Brain microvascular endothelial cell (primary cell): ENCODE measurements around the gene OR4E1.
A peak's percentile ranks its signal among the peaks of the same experiment; 100 is the strongest.

ENCODE experiments used
- DNase-seq: peaks from one replicate; pipeline ENCODE4 v3.0.0-alpha.2; 2020
- H3K27ac ChIP-seq: fragments of 250-450 bp; sonication (Bioruptor Pico); 2 replicates; pipeline ENCODE4 v1.5.1; 2020; ENCODE audit warnings: mild to moderate bottlenecking, moderate library complexity
- H3K27me3 ChIP-seq: fragments of 250-450 bp; sonication (Bioruptor Pico); replicated peaks from 2 replicates; pipeline ENCODE4 v1.5.1; 2020; ENCODE audit warnings: mild to moderate bottlenecking
- H3K36me3 ChIP-seq: fragments of 250-450 bp; sonication (Bioruptor Pico); replicated peaks from 2 replicates; pipeline ENCODE4 v1.5.1; 2020; ENCODE audit warnings: mild to moderate bottlenecking
- H3K4me3 ChIP-seq: 2 replicates; pipeline ENCODE4 v1.5.1; 2011; ENCODE audit warnings: low read depth, mild to moderate bottlenecking, control low read depth, low read length, moderate library complexity
- in situ Hi-C: cut with HindIII; loops from 2 replicates; pipeline ENCODE4 v1.10.0; 2017; ENCODE audit warnings: low sequenced_read_pairs, low pct_ligation_motif_present
- TF ChIP-seq, protein P1 (sequence below): IDR thresholded peaks from 2 replicates; pipeline ENCODE4 v1.5.1; 2011; ENCODE audit warnings: low read depth, mild to moderate bottlenecking, moderate library complexity, low read length, control low read depth, inconsistent platforms; ENCODE audit errors: missing control alignments

The OR4E1 gene

DNA sequence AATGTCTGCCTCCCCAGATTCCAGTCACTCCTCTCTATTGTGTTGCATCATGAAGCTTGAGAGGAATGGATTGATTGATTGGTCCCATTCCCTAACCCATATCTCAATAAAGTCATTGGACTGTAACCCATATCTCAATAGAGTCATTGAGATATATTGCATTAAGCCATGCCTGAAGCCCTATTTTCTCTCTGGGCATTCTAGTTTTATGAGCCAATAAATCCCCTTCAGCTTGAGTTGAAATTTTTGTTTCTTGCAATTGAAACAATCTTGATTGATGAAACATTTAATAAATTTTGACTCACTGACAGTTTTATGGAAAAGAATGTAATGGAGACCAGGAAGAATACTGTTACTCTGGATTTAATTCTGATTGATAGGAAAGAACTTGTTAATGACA, 20.8 kb upstream of the OR4E1 start:
- TF ChIP-seq, protein P1, sequence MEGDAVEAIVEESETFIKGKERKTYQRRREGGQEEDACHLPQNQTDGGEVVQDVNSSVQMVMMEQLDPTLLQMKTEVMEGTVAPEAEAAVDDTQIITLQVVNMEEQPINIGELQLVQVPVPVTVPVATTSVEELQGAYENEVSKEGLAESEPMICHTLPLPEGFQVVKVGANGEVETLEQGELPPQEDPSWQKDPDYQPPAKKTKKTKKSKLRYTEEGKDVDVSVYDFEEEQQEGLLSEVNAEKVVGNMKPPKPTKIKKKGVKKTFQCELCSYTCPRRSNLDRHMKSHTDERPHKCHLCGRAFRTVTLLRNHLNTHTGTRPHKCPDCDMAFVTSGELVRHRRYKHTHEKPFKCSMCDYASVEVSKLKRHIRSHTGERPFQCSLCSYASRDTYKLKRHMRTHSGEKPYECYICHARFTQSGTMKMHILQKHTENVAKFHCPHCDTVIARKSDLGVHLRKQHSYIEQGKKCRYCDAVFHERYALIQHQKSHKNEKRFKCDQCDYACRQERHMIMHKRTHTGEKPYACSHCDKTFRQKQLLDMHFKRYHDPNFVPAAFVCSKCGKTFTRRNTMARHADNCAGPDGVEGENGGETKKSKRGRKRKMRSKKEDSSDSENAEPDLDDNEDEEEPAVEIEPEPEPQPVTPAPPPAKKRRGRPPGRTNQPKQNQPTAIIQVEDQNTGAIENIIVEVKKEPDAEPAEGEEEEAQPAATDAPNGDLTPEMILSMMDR: no peak
- H3K4me3 ChIP-seq: no peak overlapping the region
- DNase-seq: no peak
- H3K27ac ChIP-seq: no peak overlapping the region
- H3K27me3 ChIP-seq: no peaks in the 10 kb centered on the region
- H3K36me3 ChIP-seq: no peaks in the 10 kb centered on the region
- in situ Hi-C loops: no loop called here

DNA sequence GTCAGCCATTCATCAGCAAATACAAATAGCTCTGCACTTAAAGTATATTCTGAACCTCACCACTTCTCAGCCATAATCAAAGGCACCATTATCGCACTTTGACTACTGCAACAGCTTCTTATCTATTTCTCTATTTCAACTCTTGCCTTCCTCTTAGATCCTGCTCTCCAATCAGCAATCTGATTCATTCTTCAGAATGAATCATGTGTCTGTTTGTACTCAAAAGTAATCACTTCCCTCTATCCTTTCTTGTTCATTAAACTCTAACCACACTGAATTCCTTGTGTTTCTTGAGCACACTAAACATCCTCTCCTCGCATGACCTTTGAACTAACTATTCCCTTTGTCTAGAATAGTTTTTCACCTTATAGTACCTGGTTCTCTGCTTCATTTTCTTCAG, 12.8 kb upstream of the OR4E1 start:
- H3K27me3 ChIP-seq: no peaks in the 10 kb centered on the region
- no peaks in the 10 kb centered on the region for H3K36me3 ChIP-seq

DNA sequence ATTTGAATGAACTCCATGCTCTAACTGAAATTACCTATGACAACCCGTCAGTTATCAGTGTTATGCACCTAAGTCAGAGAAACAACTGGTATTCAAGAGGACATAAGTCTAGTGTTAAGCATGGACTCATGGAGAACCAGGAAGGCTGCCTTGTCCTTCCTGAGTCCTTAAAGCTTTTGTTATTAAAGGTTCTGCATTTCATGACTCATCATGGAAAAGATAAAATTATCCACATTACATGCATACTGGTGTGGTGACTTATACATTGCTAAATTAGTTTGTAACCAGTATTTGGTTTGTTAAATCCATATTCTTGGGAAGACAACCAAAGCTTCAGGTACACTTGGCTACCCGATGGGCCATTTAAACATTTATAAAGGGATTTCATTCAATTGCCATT, 6.5 kb upstream of the OR4E1 start:
- in situ Hi-C loops: no loop called here
- TF ChIP-seq, protein P1: no peak
- DNase-seq: peak; percentile 32

More for the DNA sequence above, 12.8 kb upstream of the OR4E1 start:
- H3K4me3 ChIP-seq: no peak overlapping the region
- DNase-seq: no peak
- in situ Hi-C loops: no loop called here
- TF ChIP-seq, protein P1: no peak
- no peak overlapping the region for H3K27ac ChIP-seq

DNA sequence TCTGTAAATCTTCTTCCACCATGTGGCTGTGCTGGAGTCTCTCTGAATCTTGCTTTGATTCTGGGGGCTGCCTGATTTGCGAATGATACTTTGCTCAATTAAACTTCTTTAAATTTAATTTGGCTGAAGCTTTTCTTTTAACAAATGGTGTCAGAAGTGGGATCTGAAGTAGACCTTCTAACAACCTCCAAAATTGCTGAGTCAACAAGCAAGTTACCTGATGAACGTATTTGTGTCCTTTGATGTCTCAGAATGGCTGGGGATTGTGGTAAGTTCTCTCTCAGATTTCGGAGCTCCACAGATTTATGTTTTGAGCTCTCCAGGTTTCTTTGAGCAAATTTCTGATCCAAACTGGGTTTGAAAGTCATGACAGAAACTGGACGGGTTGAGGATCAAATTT, 1.9 kb upstream of the OR4E1 start:
- Histone ChIP-seq H3K27ac (no peak overlapping the region), H3K36me3 (no peaks in the 10 kb centered on the region), H3K27me3 (no peaks in the 10 kb centered on the region), H3K4me3 (no peak overlapping the region)
- TF ChIP-seq, protein P1: no peak
- in situ Hi-C loops: no loop called here
- no peak for DNase-seq

More for the DNA sequence above, 6.5 kb upstream of the OR4E1 start:
- H3K27me3 ChIP-seq: no peaks in the 10 kb centered on the region
- no peak overlapping the region for H3K27ac ChIP-seq
- no peaks in the 10 kb centered on the region for H3K36me3 ChIP-seq
- H3K4me3 ChIP-seq: no peak overlapping the region

DNA sequence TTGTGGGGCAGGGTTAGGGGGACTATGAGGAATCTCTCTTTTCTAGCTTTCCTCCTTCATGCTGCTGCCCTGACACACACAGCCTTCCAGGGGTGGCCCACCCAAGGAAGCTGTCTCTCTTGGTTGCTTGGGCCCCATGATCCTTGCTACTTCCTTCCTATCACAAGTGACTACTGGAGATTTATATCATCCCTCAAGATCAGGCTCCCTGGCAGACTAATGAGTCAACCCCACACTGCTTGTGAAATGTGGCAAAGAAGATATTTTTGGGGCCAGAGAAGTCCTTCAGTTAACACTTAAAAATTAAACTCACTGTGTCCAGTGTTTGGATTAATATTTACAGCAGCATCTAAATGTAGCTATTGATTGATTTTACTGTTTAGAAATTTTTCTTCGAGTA, 1.5 kb downstream of the OR4E1 start:
- peak; percentile 32 for DNase-seq
- no peak overlapping the region for H3K27ac ChIP-seq
- TF ChIP-seq, protein P1: no peak
- in situ Hi-C loops: no loop called here
- H3K36me3 ChIP-seq: no peaks in the 10 kb centered on the region
- no peaks in the 10 kb centered on the region for H3K27me3 ChIP-seq
- H3K4me3 ChIP-seq: no peak overlapping the region

DNA sequence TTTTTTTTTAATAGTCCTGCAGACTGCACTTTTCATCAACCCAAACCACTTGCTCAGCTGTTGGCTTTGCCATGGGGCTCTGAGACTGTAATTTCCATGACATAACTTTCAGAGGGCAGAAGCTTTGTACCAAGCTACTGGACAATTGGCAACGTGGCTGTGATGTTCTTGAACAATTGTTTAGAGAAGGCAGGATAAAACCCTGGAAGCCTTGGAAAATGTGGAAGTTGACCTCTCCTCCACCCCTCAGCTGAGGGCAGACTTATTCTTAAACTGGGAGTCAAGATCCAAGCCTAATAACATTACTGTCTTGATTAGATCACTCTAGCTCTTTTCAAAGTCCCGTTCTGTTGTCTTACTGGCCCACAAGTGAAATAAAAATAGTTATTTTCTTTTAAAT, 2.2 kb downstream of the OR4E1 start:
- TF ChIP-seq, protein P1: no peak
- no peak overlapping the region for H3K4me3 ChIP-seq
- in situ Hi-C loops: no loop called here
- no peaks in the 10 kb centered on the region for H3K36me3 ChIP-seq
- no peak overlapping the region for H3K27ac ChIP-seq
- DNase-seq: no peak
- H3K27me3 ChIP-seq: no peaks in the 10 kb centered on the region
